Immature natural killer cell (primary cell): ENCODE data around the gene THEMIS. TPM values are rescaled to one million over a fixed set of nuclear protein-coding genes. Genes with fewer than 3 reads are reported as not detected.
"Not testable (repeated sequence)": the region's sequence is repeated elsewhere in the genome, so short reads cannot be mapped to it uniquely, and the experiment has no call there.

ENCODE experiments used
- DNase-seq, 3 donors: peaks; one replicate each; pipeline ENCODE4 v3.0.0; 2022; ENCODE audit warnings: mixed read lengths in 1 of 3
- H3K27ac Mint-ChIP-seq, 6 donors: one replicate each; pipeline ENCODE4 v1.8.0; 2020; ENCODE audit warnings: mixed read lengths in 6 of 6, mild to moderate bottlenecking in 5 of 6, inconsistent platforms in 4 of 6, moderate library complexity in 3 of 6
- H3K27me3 Mint-ChIP-seq, 3 donors: one replicate each; pipeline ENCODE4 v1.8.0; 2020 to 2021; ENCODE audit warnings: low read depth in 3 of 3, mild to moderate bottlenecking in 3 of 3, mixed read lengths in 3 of 3, moderate library complexity in 3 of 3, inconsistent platforms in 1 of 3
- H3K36me3 Mint-ChIP-seq, 3 donors: one replicate each; pipeline ENCODE4 v1.8.0; 2020; ENCODE audit warnings: mixed read lengths in 3 of 3, inconsistent platforms in 2 of 3, mild to moderate bottlenecking in 2 of 3
- H3K4me1 Mint-ChIP-seq, 2 donors: one replicate each; pipeline ENCODE4 v1.8.0; 2020; ENCODE audit warnings: inconsistent platforms in 2 of 2, mild to moderate bottlenecking in 2 of 2, mixed read lengths in 2 of 2, moderate library complexity in 1 of 2
- H3K4me3 Mint-ChIP-seq, 5 donors: one replicate each; pipeline ENCODE4 v1.8.0; 2020; ENCODE audit warnings: mild to moderate bottlenecking in 5 of 5, mixed read lengths in 5 of 5, inconsistent platforms in 3 of 5, moderate library complexity in 3 of 5
- H3K9me3 Mint-ChIP-seq, 6 donors: one replicate each; pipeline ENCODE4 v1.8.0; 2020; ENCODE audit warnings: mild to moderate bottlenecking in 6 of 6, mixed read lengths in 6 of 6, inconsistent platforms in 4 of 6, moderate library complexity in 3 of 6
- polyA plus RNA-seq, 3 donors: library from polyadenylated mRNA; unstranded; fragments of 300-500 nt; fragmentation: Illumina TruSeq; gene quantifications; one replicate each; pipeline ENCODE4 v1.2.3, GENCODE V29; 2021

Gene THEMIS
- polyA plus RNA-seq, 3 donors from 2014 or later = 0.12 to 1.6 (median 0.57) TPM

DNA sequence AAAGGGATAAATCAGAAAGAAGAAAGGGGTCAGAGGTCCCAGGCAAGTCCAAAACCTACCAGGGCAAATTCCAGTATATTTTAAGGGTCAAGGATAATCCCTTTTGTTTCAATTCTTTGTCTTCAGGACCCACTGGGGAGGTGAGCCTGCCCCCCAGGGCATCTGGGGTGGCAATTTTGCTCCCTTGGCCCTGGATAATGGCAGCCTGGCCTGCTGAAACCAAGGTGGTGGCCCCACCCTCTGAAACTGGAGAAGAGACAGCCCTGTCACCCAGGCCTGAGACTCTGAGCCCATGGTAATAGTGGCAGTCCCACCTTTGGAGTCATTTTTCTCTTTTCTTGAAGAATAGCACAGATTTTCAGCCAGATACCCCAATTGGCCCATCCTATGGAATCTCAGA, 205.8 kb downstream of the THEMIS start:
- Mint-ChIP-seq H3K36me3 (no peaks in the 10 kb centered on the region), H3K27ac (no peak overlapping the region), H3K4me1 (no peaks in the 10 kb centered on the region), H3K9me3 (peaks cover 0 to 3% (median under 1%) of the 10 kb centered on the region in 6 donors), H3K27me3 (peaks cover 0 to 1% (median 0%) of the 10 kb centered on the region in 3 donors), H3K4me3 (no peak overlapping the region)
- no peak for DNase-seq

- Mint-ChIP-seq H3K4me1 (no peaks in the 10 kb centered on the region), H3K27ac (no peak overlapping the region), H3K27me3 (peaks cover 0 to 1% (median 1%) of the 10 kb centered on the region in 3 donors), H3K9me3 (peaks cover 0 to 10% (median under 1%) of the 10 kb centered on the region in 6 donors), H3K4me3 (no peak overlapping the region), H3K36me3 (no peaks in the 10 kb centered on the region)
- DNase-seq = no peak
Measured at GRCh38 chr6:127691146-127691545, 209.7 kb downstream of the THEMIS start.

DNA sequence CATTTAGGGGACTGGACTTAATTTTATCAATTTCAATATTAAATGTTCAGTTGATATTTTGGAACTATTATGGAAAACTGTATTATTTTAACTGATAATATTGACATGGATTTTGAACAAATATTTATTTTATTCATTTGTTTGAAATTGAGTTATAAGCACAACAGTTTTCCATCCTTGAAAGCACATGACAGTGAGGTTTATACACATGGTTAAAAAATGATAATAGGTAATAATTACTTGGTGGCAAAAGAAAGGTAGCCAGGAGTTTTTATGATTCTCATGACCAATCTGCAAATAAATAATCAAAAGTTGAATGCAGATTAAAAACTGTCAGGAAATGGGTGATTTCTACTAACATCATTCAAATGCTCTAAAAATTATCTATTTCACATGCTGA, 210.3 kb downstream of the THEMIS start:
- H3K9me3 Mint-ChIP-seq = peaks cover 0 to 16% (median under 1%) of the 10 kb centered on the region in 6 donors
- H3K36me3 Mint-ChIP-seq = no peaks in the 10 kb centered on the region
- H3K4me1 Mint-ChIP-seq = no peaks in the 10 kb centered on the region
- H3K27me3 Mint-ChIP-seq = peaks cover 0 to 1% (median 1%) of the 10 kb centered on the region in 3 donors
- no peak overlapping the region for H3K27ac Mint-ChIP-seq
- no peak overlapping the region for H3K4me3 Mint-ChIP-seq
- DNase-seq = no peak

- no peaks in the 10 kb centered on the region for H3K4me1 Mint-ChIP-seq
- H3K27ac Mint-ChIP-seq = no peak overlapping the region
- H3K9me3 Mint-ChIP-seq = peaks cover 0 to 17% (median under 1%) of the 10 kb centered on the region in 6 donors
- no peaks in the 10 kb centered on the region for H3K36me3 Mint-ChIP-seq
- peaks cover 0 to 1% (median 1%) of the 10 kb centered on the region in 3 donors for H3K27me3 Mint-ChIP-seq
- DNase-seq = no peak
- no peak overlapping the region for H3K4me3 Mint-ChIP-seq
Measured at GRCh38 chr6:127690092-127690491, 210.8 kb downstream of the THEMIS start.

DNA sequence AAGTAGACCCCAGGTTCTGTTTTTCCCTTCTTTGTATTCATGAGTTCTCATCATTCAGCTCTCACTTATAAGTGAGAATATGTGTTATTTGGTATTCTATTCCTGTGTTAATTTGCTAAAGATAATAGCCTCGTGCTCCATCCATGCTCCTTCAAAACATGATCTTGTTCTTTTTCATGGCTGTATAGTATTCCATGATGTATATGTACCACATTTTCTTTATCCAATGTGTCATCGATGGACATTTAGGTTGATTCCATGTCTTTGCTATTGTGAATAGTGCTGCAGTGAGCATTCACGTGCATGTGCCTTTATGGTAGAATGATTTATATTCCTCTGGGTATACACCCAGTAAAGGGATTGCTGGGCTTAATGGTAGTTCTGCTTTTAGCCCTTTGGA, 213.4 kb downstream of the THEMIS start:
- not testable (repeated sequence) for H3K27me3 Mint-ChIP-seq, DNase-seq, H3K27ac Mint-ChIP-seq, H3K36me3 Mint-ChIP-seq, H3K4me1 Mint-ChIP-seq, H3K4me3 Mint-ChIP-seq
- peaks cover 0 to 17% (median under 1%) of the 10 kb centered on the region in 6 donors for H3K9me3 Mint-ChIP-seq

DNA sequence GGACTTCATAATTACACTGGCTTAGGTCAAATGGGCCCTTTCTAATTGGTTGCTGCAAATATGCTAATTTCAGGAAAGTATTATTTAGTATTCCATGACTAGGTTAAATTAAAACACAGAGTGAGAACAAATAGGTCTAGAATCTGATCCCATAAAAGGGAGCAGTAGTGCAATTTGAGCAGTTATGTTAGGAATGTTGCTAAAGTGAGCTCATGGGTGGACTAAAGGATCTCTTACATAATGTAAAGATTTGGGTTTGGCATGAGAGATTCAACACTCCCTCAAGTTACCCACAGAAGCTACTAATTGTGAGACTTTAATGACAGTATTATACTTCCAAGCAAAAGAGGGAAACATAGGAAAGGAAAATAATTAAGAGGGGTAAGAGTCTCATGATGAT, 214.8 kb downstream of the THEMIS start:
- no peaks in the 10 kb centered on the region for H3K36me3 Mint-ChIP-seq
- no peaks in the 10 kb centered on the region for H3K4me1 Mint-ChIP-seq
- H3K27me3 Mint-ChIP-seq = peaks cover 0 to 5% (median 1%) of the 10 kb centered on the region in 3 donors
- H3K27ac Mint-ChIP-seq = no peak overlapping the region
- H3K9me3 Mint-ChIP-seq = peaks cover 0 to 17% (median under 1%) of the 10 kb centered on the region in 6 donors
- H3K4me3 Mint-ChIP-seq = no peak overlapping the region
- no peak for DNase-seq

DNA sequence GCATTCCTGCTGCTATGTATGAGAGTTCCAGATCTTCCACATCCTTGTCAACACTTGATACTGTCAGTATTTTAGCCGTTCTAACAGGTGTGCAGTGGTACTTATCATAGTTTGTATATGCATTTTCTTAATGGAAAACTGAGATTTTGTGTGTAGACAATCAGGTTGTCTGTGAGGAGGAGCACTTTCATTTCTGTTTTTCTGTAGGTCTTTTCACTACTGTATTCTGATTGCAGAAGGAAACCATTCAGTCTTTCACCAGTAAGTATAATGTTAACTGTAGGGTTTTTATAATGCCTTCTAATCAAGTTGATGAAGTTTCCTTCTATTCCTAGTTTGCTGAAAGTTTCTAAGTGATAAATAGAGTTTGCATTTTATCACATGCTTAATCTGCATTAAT, 216.4 kb downstream of the THEMIS start:
- Mint-ChIP-seq H3K36me3 (no peaks in the 10 kb centered on the region), H3K9me3 (peaks cover 0 to 17% (median under 1%) of the 10 kb centered on the region in 6 donors), H3K4me1 (no peaks in the 10 kb centered on the region), H3K4me3 (no peak overlapping the region), H3K27ac (no peak overlapping the region), H3K27me3 (peaks cover 0 to 4% (median 1%) of the 10 kb centered on the region in 3 donors)
- no peak for DNase-seq
